ENCODE data around the gene BRCA2. TPM values are rescaled to one million over a fixed set of nuclear protein-coding genes. Genes with fewer than 3 reads are reported as not detected.
"Not testable (repeated sequence)": the region's sequence is repeated elsewhere in the genome, so short reads cannot be mapped to it uniquely, and the experiment has no call there.

BRCA2 gene
- total RNA-seq, 1 donor from 2014 or later, result 0.38 TPM

GRCh38 chr13:32323912-32324311, 8.6 kb downstream of the BRCA2 start:
- no peaks in the 10 kb centered on the region for H3K27me3 ChIP-seq (ENCODE audit: low read depth)
- H3K27ac ChIP-seq (replicated peaks), result no peak overlapping the region
- no peak for DNase-seq
- H3K4me1 ChIP-seq, result no peaks in the 10 kb centered on the region
- no peaks in the 10 kb centered on the region for H3K9me3 ChIP-seq (replicated peaks)
- H3K4me3 ChIP-seq, result no peak overlapping the region
- no peaks in the 10 kb centered on the region for H3K36me3 ChIP-seq
- TF ChIP-seq, protein P1, sequence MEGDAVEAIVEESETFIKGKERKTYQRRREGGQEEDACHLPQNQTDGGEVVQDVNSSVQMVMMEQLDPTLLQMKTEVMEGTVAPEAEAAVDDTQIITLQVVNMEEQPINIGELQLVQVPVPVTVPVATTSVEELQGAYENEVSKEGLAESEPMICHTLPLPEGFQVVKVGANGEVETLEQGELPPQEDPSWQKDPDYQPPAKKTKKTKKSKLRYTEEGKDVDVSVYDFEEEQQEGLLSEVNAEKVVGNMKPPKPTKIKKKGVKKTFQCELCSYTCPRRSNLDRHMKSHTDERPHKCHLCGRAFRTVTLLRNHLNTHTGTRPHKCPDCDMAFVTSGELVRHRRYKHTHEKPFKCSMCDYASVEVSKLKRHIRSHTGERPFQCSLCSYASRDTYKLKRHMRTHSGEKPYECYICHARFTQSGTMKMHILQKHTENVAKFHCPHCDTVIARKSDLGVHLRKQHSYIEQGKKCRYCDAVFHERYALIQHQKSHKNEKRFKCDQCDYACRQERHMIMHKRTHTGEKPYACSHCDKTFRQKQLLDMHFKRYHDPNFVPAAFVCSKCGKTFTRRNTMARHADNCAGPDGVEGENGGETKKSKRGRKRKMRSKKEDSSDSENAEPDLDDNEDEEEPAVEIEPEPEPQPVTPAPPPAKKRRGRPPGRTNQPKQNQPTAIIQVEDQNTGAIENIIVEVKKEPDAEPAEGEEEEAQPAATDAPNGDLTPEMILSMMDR (IDR thresholded peaks at IDR 0.05; ENCODE audit: borderline replicate concordance), result no peak
- intact Hi-C loops (cut with micrococcal nuclease), result no loop called here

GRCh38 chr13:32330441-32330840, 15.1 kb downstream of the BRCA2 start:
- Histone ChIP-seq H3K4me3 (no peak overlapping the region), H3K36me3 (no peaks in the 10 kb centered on the region), H3K27ac (replicated peaks) (no peak overlapping the region), H3K27me3 (ENCODE audit: low read depth) (no peaks in the 10 kb centered on the region), H3K9me3 (replicated peaks) (no peaks in the 10 kb centered on the region), H3K4me1 (no peaks in the 10 kb centered on the region)
- DNase-seq, result no peak
- TF ChIP-seq, protein P1 (IDR thresholded peaks at IDR 0.05; ENCODE audit: borderline replicate concordance), result no peak
- intact Hi-C loops (cut with micrococcal nuclease), result no loop called here

DNA sequence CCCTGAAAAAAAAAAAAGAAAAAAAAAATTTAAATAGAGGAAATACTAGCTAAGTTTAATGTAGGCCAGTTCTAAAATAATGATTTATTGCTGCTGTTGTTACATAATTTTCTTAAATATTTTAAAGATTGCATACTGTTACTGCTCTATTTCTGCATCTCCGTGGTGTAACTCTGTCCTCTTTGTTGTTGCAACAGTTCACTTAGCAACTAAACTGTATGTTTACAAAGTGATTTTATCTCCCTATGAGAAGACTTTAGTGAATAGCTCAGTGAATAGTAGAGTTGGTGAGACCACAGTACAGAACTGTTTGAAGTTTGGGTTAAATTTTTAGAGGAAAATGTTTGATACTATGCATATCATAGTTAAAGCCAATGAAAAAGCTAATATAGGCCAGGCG, 19.4 kb downstream of the BRCA2 start:
- TF ChIP-seq, protein P1 (IDR thresholded peaks at IDR 0.05; ENCODE audit: borderline replicate concordance), result no peak
- Histone ChIP-seq H3K27ac (replicated peaks) (no peak overlapping the region), H3K9me3 (replicated peaks) (no peaks in the 10 kb centered on the region), H3K4me3 (no peak overlapping the region), H3K4me1 (no peaks in the 10 kb centered on the region), H3K36me3 (no peaks in the 10 kb centered on the region), H3K27me3 (ENCODE audit: low read depth) (no peaks in the 10 kb centered on the region)
- intact Hi-C loops (cut with micrococcal nuclease), result no loop called here
- DNase-seq, result no peak

DNA sequence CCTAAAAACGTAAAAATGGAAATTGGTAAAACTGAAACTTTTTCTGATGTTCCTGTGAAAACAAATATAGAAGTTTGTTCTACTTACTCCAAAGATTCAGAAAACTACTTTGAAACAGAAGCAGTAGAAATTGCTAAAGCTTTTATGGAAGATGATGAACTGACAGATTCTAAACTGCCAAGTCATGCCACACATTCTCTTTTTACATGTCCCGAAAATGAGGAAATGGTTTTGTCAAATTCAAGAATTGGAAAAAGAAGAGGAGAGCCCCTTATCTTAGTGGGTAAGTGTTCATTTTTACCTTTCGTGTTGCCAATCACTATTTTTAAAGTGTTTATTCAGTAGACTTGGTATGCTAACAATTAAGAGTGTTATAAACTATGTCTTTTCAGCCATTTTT, 25.6 kb downstream of the BRCA2 start:
- H3K27ac ChIP-seq (replicated peaks), result no peak overlapping the region
- TF ChIP-seq, protein P1 (IDR thresholded peaks at IDR 0.05; ENCODE audit: borderline replicate concordance), result no peak
- H3K4me1 ChIP-seq, result no peaks in the 10 kb centered on the region
- H3K4me3 ChIP-seq, result no peak overlapping the region
- no peaks in the 10 kb centered on the region for H3K27me3 ChIP-seq (ENCODE audit: low read depth)
- H3K9me3 ChIP-seq (replicated peaks), result no peaks in the 10 kb centered on the region
- no peak for DNase-seq
- intact Hi-C loops (cut with micrococcal nuclease), result no loop called here
- no peaks in the 10 kb centered on the region for H3K36me3 ChIP-seq

- TF ChIP-seq, protein P1 (IDR thresholded peaks at IDR 0.05; ENCODE audit: borderline replicate concordance), result no peak
- H3K9me3 ChIP-seq (replicated peaks), result no peaks in the 10 kb centered on the region
- no peak overlapping the region for H3K27ac ChIP-seq (replicated peaks)
- intact Hi-C loops (cut with micrococcal nuclease), result no loop called here
- H3K27me3 ChIP-seq (ENCODE audit: low read depth), result no peaks in the 10 kb centered on the region
- no peaks in the 10 kb centered on the region for H3K36me3 ChIP-seq
- H3K4me3 ChIP-seq, result no peak overlapping the region
- DNase-seq, result no peak
- no peaks in the 10 kb centered on the region for H3K4me1 ChIP-seq
These were observed 32.3 kb downstream of the BRCA2 start for GRCh38 chr13:32347651-32348050.

GRCh38 chr13:32350839-32351441, 35.6 kb downstream of the BRCA2 start:
- DNase-seq; H3K4me1 ChIP-seq; H3K9me3 ChIP-seq (replicated peaks); intact Hi-C loops (cut with micrococcal nuclease); H3K36me3 ChIP-seq; H3K27ac ChIP-seq (replicated peaks); H3K27me3 ChIP-seq (ENCODE audit: low read depth); H3K4me3 ChIP-seq: not testable (repeated sequence)
